CD4-positive, alpha-beta T cell treated with Interleukin-6 for 4 hours (primary cell): ENCODE data around the gene LRRC7.
"Not testable (repeated sequence)": the region's sequence is repeated elsewhere in the genome, so short reads cannot be mapped to it uniquely, and the experiment has no call there.

Experiments
- DNase-seq: peaks from one replicate; pipeline ENCODE4 v3.0.0-alpha.2; 2020; ENCODE audit warnings: mixed read lengths

Gene LRRC7

DNA sequence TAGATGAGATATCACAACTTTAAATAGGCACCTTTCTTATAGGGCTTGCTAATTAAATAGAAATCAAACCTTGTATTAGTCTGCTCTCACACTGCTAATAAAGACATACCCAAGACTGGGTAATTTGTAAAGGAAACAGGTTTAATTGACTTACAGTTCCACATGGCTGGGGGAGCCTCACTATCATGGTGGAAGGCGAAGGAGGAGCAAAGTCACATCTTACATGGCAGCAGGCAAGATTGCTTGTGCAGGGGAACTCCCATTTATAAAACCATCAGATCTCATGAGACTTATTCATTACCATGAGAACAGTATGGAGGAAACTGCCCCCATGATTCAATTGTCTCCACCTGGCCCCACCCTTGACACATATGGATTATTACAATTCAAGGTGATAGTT, 477.9 kb downstream of the LRRC7 start:
- not testable (repeated sequence) for DNase-seq

GRCh38 chr1:70048336-70049094, 480.8 kb downstream of the LRRC7 start:
- DNase-seq: no peak

DNA sequence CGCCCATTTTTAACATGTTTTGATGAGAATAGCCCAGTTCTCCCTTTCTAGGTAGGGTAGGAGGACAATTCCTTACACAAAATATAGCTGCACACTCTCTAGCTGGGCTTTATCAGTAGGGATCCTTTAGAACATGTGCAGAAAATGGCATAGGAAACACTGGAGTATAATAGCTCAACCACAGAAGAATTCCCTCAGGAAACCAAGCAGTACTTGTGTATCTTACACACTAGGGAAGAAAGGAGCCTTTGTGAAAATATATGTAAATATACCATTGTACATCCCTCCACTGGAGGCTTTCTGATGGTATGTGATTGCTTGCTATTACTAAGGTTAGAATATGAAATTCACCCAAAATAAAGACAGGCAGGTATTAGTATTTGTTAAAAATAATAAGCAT, 484.2 kb downstream of the LRRC7 start:
- DNase-seq: no peak

DNA sequence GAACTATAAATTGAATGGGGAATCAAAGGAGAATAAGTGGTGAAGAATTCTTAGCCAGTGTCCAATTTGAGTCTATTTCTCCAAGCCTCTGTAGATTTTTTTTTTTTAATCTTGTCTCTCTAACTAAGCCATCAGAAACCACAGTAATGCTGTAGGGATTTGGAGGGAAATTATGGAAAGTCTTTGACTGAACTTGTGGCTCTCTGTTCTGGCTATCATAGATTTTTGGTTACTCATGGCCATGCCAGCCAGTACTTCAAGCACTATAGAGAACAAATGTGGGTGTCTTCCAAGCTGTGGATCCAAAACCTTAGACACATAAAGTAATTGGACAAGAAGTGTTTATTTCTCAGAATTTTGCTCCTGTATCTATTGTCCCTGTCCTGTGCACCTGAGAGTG, 489.8 kb downstream of the LRRC7 start:
- no peak for DNase-seq

DNA sequence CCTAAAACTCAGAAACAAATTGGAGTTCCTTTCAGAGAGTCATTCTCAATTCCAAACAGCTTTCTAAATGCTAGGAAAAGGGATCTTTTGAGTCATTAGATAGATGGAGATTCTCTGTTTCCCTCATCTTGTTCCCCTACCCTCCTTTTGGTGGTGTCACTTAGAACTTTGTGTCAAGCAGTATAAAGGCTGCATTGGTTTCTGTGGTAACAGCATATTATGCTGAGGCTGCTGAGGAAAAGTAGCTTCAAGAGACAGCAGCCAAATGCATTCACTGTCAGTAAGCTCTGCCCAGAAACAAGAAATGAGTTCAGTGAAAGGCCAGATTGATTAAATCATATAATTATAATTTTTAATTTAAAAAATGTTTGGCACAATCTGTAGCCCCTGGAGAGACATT, 493.5 kb downstream of the LRRC7 start:
- DNase-seq: no peak

DNA sequence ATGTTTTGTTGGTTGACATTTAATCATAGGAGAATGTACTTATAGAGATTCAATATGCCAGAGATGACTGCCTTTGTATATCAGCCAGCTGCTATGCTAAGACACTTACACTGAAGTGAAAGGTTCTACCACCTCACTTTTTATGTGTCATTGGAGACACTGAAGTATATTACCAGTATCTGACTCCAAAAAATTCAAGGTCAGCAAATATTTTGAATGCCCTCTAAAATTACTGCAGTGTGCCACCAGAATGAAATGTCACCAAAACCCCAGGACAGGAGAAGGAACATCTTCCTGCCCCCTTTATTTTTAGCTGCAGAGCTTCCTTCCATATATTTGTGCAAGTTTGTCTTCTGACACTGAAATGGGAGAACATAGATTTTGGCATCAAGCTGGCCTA, 496.1 kb downstream of the LRRC7 start:
- DNase-seq: no peak

DNA sequence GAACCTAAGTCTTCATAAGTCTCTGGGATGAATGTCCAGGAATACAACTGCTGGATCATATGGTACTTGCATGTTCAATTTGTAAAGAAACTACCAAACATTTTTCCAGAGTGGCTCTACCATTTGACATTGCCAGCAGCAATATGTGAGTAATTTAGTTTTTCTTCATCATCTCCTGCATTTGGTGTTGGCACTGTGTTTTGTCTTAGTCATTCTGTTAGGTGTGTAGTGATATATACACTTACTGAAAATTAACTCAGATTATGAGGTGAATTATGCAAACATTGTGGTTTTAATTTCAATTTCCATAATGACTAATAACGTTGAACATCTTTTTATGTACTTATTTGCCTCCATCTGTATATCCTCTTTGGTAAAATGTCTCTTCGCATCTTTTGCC, 499.0 kb downstream of the LRRC7 start:
- DNase-seq: no peak

DNA sequence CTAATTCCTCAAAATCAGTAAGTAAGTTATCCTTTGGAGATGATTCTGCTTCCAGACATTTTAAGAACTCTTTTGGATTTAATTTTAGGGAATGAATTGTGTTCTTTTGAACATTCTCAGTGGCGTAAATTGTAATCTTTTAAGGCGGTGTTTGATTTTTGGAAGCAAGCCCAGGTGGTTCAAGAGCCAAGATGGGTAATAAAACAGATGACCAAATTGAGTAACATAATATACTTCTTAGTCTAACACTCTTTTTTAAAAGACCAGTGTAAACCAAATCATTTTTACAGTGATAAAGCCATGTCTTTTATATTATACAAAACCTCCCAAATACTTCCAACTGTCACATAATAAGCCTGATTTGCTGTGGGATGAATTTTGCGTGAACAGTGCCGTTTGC, 503.9 kb downstream of the LRRC7 start:
- DNase-seq: no peak

GRCh38 chr1:70072231-70072751, 504.6 kb downstream of the LRRC7 start:
- DNase-seq: no peak

GRCh38 chr1:70075761-70076160, 508.0 kb downstream of the LRRC7 start:
- DNase-seq: no peak

- DNase-seq: no peak
These were observed 509.3 kb downstream of the LRRC7 start for GRCh38 chr1:70077066-70077465.

GRCh38 chr1:70079546-70079945, 511.8 kb downstream of the LRRC7 start:
- no peak for DNase-seq

DNA sequence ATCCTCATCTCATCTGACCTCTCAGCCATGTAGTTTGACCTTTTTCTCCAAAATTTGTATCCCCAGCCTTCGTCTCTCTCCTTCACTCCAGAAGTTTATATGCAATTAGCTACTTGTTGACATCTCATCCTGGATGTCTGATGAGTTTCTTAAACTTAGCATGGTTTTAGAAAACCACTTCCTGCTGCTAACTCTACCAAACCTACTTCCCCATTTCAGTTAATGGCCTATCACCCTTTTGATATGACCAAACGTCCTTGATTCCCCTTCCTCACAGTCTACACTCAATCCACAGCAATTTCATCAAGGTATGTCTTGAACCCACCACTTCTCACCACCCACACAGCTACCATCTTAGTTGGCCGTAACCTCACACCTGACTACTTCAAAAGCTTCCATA, 515.8 kb downstream of the LRRC7 start:
- no peak for DNase-seq

DNA sequence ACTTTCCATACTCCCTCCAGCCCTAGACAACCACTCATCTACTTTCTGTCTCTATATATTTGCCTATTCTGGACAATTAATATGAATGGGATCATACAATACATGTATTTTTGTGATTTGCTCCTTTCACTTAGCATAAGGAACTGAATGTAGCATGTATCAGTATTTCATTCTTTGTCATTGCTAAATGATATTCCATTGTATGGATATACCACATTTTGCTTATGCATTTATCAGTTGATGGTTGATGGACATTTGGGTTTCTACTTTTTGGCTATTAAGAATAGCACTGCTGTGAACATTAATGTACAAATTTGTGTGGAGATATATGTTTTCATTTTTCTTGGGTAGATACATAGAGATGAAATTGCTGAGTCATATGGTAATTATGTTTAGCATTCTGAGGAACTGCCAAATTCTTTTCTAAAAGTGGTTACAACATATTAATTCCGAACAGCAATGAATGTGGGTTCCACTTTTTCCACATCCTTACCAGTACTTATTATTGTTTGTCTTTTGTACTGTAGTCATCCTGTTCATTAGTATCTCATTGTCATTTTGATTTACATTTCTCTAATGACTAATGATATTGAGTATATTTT, 516.7 kb downstream of the LRRC7 start:
- DNase-seq: no peak

- DNase-seq: no peak
These were observed 517.8 kb downstream of the LRRC7 start for GRCh38 chr1:70085521-70085920.

- no peak for DNase-seq
These were observed 519.2 kb downstream of the LRRC7 start for GRCh38 chr1:70086897-70087296.

- DNase-seq: no peak
These were observed 522.4 kb downstream of the LRRC7 start for GRCh38 chr1:70090141-70090540.

DNA sequence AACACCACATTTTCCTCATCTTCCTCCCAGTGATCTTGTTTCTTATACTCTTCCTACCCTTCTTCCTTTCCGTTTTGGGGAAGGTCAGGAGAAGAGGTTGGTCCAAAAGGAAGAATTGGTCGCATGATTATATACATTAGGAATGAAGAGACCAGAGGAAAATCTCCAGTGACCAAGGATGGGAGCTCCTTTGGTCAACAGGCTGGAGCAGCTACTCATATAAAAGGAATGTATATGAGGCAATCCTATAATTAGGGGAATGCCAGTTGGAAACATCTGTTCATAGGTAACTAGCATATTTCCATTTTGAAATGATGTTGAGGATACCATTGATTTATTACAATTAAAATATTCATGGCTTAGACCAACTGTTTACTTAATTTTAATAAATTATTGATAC, 523.2 kb downstream of the LRRC7 start:
- no peak for DNase-seq

DNA sequence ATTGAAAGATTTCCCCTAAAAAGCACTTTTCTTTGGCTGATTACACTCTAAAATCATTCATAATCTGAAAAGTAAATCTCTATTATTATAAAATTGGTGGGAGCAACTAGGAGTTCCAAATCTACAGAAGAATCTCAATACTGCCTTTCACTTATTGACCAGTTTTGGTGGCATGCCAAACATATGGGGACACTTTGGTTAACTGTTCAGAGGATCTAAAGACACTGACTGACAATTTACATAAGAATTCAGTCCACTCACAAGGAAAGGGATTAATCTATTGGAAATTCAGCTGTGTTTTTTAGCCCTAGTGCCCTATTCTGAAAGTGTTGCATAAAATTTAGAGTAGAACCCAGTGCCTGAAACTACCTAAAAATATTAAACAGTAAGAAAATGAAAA, 524.1 kb downstream of the LRRC7 start:
- DNase-seq: no peak

- no peak for DNase-seq
These were observed 524.8 kb downstream of the LRRC7 start for GRCh38 chr1:70092526-70092925.

- no peak for DNase-seq
These were observed 525.7 kb downstream of the LRRC7 start for GRCh38 chr1:70093250-70093975.

DNA sequence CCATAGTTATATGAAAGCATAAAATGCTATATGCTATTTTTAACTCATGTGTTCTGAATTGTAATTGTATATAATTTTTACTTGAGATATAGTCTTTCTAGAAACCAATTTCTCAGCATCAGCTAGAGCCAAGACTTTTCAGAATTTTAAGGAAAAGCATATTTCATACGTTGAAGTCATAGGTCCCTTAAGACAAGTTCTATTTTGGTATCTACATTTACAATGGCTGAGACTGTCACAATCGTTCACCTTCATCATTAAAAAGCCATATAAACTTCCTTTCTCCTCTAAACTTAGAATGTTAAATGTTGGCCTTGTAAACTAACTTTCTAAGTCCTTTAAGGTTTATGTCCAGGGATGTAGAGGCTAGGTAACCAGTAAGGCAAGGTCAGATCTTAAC, 533.5 kb downstream of the LRRC7 start:
- no peak for DNase-seq

- DNase-seq: no peak
These were observed 534.1 kb downstream of the LRRC7 start for GRCh38 chr1:70101774-70102173.

GRCh38 chr1:70103770-70104169, 536.0 kb downstream of the LRRC7 start:
- no peak for DNase-seq
